Stimulated activated CD4-positive, alpha-beta T cell treated with anti-CD3 and anti-CD28 coated beads, Interleukin-12 subunit alpha, Interleukin-12 subunit beta, amount 100 ng/mL, for 48 hours (primary cell): ENCODE results near the gene MYH9.
A peak's percentile ranks its signal among the peaks of the same experiment; 100 is the strongest.

Experiments used
- DNase-seq, 3 donors: peaks; one replicate each; pipeline ENCODE4 v3.0.0-alpha.2; 2020; ENCODE audit warnings: low read depth in 2 of 3, low spot score in 1 of 3

The MYH9 gene

DNA sequence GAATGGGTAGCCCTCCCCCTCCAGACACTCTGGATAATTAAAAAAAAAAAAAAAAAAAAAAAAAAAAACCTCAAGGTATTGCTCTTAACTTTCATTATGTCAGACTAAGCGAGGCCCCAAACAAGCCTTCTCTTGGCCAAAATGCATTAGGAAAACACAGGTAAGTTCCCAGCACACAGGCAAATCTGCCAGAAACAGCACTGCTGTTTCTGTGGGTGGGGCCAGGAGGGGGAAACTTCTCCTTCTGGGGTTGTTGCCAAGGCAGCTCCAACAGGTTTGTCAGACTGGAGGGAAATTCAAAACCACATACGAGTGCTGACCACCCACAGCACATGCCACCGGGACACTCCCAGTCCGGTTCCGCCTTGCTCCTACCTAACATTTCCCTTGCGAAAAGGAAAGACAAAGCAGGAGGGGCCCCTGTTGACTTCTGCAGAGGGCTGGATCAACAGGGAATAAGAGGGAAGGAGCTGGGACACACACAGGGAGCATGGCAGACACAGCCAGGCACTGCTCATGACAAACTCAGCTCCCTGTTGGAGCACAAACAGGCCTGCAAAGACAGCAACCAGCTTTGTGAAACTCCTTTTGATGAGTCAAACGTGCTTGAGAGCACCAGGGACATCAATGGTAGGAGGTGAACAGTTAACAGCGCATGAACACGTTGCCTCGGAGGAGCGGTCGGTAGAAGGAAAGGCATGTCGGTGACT is 55.0 kb downstream of the MYH9 start:
- DNase-seq = peak; percentile 52 to 68 (median 57)

DNA sequence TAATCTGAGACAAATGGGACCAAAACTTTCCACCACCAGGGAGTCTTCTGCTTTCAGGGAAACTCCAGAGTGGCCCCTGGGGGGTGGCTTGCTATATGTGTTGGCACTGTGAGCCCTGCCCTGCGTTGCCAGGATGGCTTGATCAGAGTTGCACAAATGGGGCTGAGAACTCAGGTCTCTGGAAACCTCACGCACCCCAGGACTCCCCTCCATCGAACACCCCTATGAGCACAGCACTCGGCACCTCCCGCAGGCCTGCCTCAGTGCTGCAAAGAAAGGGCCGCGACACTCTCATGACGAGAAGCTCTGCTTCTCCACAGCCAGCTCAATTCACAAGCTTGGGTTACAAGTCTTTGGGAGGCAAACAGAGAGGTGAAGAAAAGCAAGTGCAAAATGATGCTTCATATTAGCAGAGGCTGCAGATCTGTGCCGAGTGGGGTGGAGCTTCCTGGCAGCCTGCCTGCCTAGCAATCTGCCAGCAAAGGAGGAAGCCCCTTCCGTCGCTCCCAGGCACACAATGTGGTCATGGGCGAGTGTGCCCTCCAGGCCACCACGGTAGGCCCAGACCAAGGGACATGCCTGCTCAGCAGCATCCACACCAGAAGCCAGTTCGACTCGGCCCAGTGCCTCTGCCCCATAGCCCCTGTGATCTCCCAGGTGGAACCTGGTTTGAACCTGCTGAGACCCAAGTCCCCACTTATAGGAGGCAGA is 55.7 kb downstream of the MYH9 start:
- peak in 1 of 3 donors; percentile 50 for DNase-seq

DNA sequence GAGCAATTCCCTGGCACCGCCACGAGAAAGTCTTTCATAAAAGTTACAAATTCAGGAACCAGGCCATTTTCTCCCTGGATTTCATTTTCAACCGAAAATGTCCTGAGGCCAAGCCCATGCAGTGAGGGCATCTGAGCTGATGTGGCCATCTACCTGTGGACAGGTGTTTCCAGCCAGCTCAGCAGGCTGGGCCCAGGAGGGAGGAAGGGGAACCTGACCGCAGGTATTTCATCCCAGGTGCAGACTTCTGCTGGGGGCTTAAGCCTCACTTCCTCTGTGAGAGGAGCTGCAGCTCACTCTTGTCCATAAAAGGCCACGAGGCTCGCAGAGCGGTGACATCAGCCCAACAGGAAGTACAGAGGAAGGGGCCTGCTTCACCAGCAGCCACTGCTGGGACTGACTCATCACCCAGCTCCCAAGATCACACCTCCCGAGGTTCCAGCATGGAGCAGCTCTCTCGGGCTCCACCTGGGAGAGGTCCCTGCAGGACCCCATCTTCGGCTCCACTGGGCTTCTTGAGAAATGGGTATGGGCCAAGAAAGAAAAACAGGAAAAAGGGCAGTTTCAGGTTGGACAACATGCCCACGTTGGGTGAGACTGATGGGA is 56.4 kb downstream of the MYH9 start:
- DNase-seq = peak; percentile 60 to 79 (median 69)

DNA sequence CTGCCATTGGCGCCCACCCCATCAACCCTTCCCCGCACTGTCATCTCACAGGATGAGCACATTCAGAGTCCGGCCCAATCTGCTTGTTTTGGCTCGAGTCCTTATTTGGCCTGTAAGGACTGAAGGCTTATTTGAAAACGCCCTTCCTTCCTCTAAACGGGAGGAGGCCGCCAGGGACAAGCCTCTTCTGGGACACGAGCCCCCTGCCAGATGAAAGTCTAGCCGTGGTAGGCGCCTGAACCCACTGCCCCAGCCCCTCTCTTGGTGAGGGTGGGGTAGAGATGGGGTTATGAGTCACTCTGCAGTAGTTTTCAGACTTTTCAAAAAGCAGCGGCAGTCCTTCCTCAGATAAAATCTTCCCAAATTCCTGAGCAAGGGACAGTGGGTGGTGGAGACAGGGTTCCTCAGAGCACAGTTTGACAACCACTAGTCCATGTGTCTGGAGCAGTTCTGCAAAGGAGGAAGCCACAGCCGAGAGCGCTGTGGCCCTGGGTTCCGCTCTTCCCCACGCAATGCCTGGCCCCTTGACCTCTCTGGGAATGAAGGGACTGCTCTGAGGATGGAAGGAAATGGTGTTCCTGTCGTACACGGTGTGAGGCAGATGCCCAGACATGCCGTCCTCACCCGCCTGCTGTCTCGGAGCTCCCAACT is 57.0 kb downstream of the MYH9 start:
- no peak for DNase-seq

DNA sequence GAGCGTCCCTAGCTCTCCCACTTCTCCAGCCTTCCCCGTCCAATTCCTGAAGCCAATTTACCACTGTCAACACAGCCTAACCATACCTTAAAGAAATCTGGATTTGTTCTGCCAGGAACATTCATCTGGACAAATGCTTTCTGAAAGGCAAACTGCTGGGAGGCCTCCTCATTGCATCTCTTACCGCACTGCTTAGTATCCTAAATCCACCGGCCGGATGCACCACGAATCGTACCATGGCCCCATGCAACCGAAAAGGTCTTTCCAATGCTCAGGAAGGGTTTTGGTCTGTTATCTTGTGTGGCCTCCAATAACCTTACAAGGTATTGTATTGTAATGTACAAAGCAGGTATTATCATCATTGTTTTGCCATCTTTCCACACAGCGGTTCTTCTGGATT is 57.6 kb downstream of the MYH9 start:
- no peak for DNase-seq

DNA sequence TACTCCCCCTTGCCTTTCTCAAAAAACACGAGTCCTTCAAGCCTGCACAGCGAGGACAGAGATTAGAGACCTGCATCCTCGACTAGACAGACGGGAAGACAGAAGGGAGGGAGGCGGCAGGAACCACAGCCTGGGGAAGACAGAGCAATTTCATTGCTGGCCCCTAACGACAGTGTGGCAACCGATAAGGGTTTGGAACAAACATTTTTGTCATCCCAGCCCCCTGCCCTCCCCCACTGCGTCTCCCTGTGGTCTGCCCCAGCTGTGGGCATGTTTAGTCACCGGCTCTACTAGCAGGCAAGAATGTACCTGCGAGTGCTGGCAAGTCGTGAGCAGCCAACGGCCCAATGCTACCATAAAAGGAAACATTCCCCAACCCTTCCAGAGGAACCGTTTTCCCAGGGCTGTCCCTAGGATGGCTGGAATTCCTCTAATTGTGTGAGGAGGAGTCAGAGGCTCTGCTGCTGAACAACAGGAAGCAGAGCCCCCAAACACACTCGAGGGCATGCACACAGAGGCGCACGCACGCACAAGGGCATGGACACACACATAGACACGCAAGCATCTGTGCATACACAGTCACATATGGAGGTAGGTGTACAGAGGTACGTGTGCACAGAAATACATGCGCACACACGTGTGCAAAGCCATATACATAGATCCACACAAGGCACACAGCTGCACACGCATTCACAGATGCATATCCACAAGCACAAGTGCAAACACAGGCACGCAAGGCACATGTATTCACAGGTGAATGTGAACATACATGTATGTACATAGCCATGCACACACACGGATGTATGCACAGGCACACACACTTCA is 58.3 kb downstream of the MYH9 start:
- DNase-seq = peak; percentile 71 to 81 (median 78)

DNA sequence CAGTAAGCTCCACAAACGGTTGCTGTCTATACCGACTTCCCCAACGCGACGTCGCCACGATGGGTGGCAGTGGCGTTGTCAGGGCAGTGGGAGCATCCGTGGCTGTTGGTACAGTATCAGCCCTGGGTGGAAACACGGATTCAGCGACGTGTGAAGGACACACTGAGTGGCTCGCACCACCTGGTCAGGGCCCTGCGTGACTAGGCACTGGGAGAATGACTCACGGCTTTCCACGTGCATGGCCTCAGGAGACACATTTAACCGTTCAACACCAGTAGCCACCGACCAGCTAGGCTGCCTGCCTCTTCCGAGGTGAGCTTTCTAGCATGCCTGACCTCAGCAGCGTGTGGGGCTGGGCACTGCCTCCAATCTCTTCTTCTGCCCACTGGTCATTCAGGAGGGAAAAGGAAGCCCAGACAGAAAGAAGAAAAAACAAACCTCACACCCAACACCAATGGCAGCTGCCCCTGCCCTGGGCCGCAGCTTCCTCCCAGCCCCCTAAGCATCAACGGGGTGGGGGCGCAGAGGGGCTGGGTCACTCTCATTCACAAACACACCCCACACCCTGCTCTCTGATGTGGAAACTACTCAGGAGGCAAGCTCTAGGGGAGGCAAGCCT is 59.0 kb downstream of the MYH9 start:
- no peak for DNase-seq

DNA sequence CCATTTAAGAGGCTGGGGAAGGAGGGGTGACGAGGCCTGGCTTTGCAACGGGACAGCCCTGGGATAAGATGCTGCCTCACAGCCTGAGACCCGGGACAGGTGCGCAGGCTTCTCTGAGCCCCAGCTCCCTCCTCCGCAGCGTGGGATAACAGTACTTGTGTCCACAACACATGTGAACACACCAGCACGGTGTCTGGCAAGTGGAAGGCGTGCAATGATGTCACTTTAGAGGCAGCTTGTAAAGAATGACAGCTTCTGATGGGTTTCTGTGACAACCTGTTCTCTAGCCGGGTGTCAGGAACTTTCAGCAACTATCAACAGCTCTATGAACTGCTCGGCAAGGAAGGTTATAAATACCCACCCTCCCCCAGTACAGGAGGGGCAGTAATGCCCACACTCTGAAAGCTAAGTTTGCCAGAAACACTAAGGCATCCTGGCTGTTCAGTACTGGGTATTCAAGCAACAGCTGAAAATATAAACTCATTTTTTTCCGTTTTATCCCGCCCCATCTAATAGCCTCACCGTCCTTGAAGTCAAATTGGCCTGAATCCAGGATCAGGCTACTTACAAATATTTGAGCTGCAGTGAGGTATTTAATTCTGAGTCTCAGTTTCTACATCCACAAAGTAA is 59.7 kb downstream of the MYH9 start:
- no peak for DNase-seq

DNA sequence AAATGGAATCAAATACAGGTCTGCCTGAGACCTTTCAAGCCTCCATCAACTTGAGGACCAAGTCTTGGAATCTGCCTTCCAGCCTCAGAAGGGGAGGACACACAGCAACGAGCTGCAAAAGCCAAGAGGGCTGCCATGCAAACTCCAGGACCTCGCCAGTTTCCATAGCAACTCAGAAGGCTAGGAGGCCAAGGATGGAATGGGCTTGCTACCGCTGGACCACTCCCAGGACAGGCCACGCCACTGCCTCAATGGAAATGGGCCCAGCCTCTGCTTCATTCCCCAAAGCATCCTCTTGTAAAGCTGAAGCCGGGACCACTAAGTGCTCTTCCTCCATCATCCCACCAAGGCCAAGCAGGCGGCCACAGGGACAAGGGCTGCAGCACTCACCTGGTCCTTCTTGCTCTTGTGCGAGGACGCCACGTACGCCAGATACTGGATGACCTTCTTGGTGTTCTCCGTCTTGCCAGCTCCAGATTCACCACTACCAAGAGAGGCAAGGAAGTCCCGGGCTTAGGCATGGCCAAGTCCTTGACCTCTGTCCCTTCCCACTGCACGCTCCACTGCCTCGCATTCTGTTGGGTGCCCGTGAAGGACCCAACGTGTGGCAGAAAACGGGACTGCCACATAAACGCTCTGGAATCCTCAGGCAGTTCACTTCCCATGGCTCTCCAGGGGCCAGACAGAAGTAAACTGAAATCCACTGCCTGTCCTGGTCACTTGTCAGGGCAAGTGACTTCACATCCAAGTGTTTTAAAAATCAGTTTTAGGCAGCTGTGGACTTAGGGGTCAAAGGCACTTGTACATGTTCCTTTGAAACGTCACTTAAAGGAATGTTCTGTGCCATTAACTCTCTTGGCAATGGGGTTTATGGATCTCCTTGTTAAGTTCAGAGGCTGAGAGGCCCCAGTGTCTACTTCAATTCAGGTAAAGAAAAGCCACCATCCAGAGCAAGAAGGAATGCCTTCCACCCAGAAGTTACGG is 61.3 kb downstream of the MYH9 start:
- DNase-seq = no peak

DNA sequence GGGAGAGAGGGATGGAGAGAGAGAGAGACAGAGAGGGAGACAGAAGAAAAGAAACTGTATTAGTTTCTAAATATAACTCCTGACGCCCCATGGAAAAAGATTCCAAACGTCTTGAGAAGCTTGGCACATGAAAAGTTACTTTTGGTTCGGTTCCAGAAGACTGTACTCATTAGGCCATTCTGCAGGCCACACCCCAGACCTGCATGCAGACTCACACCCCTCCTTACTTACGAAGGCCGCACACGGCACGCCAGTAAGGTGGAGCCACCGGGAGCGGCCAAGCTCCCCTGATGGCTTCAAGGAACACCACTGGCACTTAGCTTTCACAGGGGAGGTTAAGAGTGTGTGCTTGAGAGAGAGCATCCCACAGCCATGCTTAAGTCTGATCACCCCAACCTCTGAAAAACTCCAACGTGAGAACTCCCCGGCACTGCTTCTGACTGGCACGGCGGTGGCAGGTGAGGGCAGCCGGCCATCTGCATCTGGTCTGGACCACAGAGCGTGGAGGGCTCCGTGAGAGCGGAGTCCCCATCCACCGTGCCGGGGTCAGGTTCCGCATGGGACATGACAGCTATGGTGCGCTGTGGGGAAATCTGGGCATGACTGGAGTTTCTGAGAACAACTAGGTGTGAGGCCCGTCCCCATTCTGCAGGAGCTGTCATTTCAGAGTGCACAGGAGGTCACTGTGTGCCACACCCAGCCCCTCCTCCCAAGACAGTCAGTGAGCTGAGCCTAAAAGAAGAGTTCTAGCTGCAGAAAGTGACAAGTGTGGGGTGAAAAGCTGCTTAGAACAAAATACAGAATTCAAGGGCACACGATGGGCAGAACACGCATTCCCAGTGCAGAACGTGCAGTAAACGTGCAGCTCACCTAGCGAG is 62.4 kb downstream of the MYH9 start:
- no peak for DNase-seq

DNA sequence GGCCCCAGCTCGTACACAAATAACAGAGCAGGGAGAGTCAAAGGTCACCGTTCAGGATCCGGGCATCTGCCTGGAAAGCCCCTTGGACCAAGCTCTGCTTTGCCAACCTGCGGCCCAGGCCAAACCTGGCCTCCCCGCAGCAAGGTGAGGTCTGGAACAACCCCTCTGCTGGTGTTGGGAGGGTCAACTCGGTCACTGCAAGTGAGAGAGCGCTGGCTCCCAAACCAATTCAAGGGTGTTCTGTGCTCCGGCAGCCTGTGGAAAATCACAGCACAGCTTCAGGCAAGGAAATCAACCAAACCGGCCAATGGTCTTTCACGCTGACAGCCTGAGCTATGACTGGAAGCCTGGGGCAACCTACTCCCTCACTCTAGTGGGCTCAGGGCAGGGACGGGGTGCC is 63.4 kb downstream of the MYH9 start:
- no peak for DNase-seq

DNA sequence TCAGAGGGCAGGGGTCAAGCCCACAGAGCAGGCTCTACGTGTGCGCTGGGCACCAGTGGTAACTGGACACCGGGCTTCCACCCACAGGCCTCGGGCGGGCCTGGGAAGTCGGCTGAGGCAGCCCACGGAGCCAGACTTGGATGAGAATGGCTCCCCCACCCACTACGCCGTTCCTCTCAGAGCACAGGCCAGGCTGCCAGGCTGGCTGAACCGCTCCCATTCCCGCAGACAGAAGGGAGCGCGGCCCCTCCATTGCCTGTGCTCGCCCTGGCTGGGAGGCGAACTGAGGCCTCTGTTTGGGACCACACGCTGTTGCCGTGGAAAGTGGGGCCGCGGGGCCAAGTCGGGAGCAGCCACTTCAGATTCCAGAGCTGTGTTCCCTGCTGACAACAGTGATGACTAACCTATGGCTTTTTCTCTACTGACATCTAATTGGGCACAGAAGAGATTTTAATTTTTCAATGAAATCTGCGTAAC is 63.9 kb downstream of the MYH9 start:
- no peak for DNase-seq

DNA sequence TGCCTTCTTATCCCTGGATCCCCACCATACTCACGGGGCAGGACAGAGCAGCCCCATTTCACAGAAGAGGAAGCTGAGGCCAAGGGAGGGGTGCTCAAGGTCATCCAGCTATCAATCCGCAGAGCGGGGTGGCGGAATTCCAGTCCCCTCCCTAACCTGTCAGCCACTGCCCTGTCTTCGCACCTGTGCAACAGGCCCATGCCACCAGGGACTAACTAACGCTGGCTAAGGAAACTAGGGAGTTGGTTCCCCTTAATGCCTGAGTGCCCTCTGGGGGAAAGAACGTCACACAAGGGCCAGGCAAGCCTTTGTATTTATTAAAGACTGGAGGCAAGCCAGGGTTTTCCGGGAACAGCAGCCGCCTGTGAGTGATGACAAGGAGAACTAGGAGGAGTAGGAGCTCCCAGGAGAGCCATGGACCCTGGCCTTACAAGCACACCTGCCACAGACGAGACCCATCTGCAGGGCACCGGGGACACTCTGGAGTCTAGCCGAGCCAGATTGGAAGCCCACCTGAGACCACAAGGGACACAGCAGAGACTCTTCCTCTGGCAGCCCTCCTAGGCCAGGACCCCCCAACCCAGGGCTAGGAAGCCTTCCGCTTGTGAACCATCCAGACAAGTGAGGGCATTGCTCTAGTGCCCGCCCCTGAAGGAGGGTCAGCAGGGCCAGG is 64.4 kb downstream of the MYH9 start:
- no peak for DNase-seq

DNA sequence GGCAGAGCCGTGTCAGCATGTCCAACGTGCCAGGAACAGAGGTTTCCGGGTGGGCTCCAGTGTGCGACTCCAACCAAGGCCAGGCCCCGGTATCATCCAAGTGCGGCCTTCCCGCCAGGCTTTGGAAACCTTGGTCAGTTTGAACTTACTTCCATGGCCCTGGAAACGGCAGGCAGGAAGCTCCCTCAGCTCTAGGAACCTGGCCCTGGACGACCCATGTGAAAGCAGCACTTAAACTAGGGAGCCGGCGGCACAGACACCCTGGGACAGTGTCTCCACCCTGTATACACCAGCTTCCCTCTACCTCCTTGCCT is 65.2 kb downstream of the MYH9 start:
- no peak for DNase-seq

DNA sequence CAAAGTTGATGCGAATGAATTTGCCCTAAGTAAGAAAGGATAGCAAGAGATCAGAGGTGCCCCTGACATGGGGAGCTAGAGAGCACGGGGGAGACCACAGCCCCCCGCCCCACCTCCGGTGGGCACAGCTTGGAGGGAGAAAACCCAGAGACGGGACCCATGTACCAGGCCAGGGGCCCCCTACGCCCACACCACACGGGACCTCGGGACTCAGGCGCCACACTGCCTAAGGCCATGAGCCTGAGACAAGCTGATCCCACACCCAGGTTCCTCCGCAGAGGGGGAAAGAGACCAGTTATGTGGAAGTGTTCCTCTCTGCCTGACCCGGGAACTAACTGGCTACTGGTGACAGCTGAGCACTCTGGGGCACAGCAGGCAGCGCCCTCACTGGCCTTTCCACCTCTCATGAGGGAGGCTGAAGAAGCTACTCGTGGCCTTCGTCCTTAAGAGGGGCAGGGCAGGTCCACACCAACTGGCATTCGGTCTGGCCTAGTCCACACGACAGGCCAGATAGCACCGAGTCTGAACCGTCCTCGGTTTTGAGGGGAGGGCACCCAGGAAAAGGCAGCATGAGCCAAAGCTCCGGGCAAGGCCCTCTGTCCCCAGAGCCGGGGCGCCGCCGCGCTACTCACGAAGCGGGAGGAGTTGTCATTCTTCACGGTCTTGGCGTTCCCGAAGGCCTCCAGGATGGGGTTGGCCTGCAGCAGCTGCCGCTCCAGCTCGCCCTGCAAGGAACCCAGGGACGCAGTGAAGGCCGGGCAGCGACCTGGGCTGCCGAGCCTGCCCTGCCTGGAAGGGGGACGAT is 65.8 kb downstream of the MYH9 start:
- no peak for DNase-seq

DNA sequence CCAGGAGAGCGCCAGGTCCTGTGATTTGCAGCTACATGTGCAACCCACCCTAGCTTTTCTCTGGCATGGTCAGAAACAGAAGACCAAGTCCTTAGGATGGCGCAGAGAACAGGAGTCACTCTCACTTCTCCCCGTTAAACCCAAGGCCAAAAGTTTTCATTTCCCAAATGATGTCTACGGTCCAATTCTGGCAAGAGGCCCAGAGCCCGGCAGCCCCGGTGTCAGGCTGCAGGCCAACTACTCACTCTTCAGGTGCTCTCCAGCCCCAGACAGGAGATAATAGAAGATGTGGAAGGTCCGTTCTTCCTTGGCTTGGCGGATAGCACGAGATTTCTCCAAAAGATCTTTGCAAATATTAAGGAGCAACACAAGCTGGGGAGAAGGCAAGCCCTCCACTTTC is 67.2 kb downstream of the MYH9 start:
- no peak for DNase-seq
